UCSD-AML1 (cell line): ENCODE data around the gene SRP14.

Experiments
- DNase-seq: peaks from one replicate; lab custom pipeline; 2025; ENCODE audit not compliant: unreplicated experiment; lab: John Stamatoyannopoulos, UW

The SRP14 gene

DNA sequence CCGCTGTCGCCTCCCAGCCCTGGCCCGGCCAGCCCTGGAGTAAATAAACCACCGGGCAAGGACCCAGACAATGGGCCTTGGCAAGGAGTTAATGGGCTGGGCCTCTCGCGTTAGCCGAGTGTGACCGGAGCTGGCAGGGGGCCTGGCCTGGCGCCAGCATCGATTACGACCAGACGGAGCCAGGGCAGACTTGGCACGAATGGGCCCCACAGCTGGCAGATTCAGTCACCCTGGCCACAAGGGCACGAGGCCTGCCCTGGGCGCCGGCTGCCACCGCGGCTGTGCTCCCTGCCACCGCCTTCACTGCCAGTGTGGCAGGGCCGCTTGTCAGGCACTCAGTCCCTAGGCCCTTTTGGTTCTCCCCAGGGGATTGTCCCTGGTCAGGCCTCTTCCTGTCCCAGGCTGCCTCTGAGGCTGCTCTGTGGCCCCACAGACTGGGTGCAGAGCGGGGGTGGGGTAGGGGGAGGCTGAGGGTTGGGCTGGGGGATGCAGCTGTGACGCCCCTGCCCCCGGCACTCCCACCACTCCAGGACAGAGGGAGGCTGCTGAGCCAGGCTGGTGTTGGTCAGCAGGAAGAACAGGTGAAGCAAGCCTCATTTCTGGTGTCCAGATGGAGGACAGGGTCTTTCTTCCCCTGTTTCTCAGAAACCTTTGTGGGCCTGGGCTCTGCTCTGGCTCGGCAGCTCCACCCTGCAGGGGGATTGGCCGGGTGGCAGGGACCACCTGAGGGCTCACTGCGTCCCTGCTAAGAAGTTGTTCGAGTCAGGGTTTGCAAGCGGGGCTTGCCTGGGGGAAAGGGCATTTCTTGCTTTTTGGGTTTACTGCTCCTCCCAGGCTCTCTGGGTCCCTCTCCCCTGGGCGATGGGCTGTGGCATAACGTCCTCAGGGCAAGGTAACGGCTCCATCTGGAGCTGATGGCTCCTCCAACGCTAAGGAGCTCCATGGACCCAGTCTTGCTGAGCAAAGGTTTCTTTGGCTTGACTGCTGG is 30.5 kb upstream of the SRP14 start:
- no peak for DNase-seq

DNA sequence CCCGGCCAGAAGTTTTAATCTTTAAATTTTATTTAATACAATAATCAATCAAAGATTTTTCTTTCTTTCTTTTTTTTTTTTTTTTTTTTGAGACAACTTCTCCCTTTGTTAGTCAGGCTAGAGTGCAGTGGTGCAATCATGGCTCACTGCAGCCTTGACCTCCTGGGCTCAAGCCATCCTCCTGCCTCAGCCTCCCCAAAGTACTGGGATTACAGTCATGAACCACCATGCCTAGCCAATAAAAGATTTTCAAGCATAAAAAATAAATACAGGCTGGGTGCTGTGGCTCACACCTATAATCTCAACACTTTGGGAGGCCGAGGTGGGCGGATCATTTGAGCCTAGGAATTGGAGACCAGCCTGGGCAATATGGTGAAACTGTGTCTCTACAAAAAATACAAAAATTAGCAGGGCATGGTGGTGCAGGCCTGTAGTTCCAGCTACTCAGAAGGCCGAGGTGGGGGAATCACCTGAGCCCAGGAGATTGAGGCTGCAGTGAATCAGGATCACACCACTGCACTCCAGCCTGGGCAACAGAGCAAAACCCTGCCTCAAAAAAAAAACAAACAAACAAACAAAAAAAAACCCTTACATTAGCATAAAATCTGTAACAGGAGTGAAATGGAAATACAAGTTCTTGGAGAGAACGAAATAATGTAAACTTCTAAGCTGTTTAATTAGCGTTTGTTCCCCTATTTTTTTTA is 29.1 kb upstream of the SRP14 start:
- DNase-seq: no peak

GRCh38 chr15:40066589-40066988 is 27.6 kb upstream of the SRP14 start:
- no peak for DNase-seq

- no peak for DNase-seq
Measured at GRCh38 chr15:40065166-40065565, 26.2 kb upstream of the SRP14 start.

- no peak for DNase-seq
Measured at GRCh38 chr15:40064231-40064894, 25.4 kb upstream of the SRP14 start.

DNA sequence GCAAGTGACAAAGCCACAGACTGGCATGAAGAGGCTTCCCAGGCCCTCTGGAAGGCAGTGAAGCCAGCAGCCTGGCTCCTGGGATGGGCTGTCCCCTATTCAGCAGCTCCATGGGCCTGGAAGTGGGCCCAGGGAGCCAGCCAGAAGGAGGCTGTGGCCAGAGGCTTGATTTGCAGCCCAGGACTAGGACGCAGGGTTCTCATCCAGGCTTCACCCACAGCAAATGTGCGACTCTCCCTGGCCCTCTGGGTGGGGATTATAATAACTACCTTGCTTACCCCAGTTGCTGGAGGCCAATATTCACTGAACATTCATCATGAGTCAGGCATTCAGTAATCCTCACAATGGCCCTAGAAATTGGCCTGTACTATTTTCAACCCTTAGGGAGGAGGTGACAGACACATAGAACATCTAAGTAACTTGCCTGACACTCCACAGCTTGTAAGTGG is 24.6 kb upstream of the SRP14 start:
- no peak for DNase-seq

DNA sequence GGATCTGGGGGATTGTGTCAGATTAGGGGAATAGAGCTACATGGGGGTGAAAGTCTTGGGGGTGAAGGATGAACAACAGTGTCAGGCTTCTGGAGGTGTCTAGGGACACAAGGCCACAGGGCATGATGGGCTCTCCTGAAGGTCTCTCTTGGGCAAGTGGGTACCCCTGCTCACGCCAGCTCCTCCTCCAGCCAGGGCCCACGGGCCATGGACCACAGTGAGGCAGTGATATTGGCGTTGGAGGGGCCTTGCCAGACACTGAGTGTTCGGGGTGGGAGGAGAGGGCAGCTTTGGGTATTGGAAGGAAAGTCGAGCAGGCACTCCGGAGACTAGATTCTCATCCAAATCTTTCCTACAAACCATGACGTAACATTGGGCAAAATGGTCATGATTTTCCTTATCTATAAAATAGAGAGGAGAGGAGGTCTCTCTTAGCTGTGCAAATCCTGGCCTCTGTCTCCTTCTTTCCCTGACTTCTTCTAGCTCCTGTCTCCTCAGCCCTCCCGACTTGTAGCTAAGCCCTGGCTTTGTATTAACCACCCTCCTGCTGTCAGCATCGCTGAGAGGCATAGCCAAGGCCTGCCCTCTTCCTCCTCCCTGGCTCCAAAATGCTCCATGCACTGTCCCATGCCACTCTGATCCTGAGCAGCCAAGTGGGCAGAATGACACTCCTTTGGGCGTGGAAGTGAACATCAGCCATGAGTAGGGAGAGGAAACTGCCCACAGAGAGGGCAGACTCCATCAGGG is 24.0 kb upstream of the SRP14 start:
- DNase-seq: no peak

DNA sequence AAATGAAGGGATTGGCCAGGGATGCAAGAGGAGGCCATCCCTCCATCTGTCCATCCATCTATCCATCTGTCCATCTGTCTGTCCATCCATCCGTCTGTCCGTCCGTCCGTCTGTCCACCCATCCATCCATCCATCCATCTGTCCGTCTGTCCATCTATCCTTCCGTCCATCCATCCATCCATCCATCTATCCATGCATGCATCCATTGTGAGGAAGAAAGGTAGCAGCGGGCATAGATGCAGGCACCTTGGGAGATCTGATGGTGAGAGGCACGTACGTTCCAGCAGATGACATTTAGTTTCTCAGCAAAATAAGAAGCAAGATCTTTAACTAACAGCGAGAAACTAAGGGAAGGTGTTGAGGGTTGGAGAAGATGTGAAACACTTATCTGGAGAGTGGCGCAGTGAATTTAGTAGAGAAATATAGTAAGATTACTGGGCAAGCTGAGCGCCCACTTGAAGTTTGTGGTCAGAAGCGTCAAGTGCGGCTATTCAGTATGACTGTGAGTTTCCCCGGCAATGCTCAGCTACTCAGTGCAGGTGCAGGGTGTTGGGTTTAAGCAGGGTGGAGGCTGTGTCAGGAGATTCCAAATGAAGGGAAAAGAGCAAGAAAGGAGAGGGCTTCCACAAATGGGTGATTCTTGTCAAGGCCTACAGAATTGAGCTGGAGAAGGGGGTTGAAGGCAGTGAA is 22.4 kb upstream of the SRP14 start:
- DNase-seq: no peak

- no peak for DNase-seq
Measured at GRCh38 chr15:40060236-40060961, 21.4 kb upstream of the SRP14 start.

- DNase-seq: no peak
Measured at GRCh38 chr15:40059821-40060220, 20.8 kb upstream of the SRP14 start.

DNA sequence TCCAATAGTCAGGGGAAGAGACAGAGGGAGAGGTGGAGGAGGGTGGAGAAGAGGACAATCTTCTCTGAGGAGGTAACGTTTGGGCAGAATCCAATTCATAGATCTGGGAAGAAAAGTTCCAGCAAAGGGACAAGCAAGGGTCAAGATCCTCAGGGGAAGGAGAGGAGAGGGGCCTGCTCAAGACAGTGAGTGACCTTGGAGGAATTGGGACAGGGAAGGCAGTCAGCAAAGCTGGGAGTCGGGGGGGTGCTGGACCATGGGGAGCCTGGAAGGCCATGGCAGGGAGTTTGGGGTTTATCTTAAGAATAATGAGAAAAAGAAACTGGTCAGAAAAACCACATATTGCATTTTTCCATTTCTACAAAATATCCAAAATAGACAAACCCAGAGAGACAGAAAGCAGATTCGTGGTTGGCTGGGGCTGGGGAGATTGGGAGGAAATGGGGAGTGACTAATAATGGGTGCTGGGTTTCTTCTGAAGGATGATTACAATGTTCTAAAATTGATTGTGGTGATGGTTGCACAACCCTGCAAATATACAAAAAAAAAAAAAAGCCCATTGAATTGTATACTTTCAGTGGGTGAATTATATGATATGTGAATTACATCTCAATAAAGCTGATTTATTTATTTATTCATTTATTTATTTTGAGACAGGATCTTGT is 19.6 kb upstream of the SRP14 start:
- DNase-seq: peak; percentile 38

DNA sequence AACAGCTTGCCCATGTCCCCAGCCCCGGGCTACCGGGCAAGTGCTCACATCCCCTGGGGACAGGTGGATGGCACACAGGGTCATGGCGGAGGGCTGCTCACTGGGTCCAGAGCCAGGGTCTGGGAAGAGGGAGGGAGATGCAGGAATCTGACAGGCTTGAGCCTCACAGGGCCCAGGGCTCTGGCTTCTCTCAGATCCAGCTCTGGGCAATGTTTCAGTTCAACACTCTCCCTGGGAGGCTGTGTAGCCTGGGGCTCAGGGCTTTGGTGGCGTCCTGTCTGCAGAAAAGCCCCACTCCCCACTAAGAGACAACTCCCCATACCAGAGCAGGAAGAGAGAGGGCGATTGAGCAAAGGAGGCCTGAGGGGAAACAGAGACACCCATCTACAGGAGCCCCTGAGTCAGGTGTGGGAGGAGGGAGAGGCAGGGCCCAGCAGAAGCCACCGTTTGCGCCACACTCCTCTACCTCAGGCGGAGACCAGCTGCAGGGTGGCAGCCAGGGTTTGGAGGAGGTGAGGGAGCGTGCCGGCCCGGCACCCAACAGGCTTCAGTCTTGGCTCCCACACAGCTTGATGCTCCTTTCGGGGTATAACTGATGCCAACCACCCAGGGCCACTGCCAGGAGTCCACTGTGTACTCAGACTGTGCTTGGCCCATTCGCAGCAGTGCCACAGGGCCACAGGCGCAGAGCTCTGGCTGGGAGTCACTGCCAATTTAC is 16.8 kb upstream of the SRP14 start:
- no peak for DNase-seq

DNA sequence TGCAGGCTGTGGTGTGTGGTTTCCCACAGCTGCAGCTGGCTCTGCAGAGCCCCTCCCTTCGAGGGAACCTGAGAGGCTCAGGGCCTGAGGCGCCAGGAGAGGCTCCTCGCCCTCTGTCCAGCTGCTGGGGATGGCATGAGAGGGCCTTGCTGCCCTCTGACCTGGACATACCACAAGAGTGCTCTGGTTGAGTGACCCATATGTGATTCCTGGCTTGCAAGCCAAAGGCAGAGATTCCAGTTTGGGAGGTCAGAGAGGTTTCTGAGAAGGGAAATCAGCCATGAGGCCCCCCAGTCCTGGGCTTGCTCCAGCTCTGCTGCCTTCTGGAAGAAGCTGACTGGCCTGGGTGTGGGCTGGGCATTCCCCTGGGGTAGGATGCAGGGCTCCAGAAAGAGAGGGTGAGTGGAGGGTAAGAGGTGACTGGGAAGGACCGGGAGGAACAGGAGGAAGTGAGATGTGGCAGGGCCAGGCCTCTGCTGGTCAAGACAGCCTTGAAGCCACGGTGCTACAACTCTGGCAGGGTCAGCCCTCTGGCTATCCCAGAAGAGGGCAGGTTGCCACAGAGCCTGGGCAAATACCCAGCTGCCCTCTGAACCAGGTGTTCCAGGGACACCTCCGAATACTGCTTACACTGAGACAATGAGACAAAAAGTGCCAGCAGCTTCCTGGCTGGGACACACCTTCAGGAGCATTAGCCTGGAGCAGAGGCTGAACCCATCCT is 16.0 kb upstream of the SRP14 start:
- DNase-seq: peak; percentile 39

GRCh38 chr15:40054605-40054854 is 15.5 kb upstream of the SRP14 start:
- no peak for DNase-seq

DNA sequence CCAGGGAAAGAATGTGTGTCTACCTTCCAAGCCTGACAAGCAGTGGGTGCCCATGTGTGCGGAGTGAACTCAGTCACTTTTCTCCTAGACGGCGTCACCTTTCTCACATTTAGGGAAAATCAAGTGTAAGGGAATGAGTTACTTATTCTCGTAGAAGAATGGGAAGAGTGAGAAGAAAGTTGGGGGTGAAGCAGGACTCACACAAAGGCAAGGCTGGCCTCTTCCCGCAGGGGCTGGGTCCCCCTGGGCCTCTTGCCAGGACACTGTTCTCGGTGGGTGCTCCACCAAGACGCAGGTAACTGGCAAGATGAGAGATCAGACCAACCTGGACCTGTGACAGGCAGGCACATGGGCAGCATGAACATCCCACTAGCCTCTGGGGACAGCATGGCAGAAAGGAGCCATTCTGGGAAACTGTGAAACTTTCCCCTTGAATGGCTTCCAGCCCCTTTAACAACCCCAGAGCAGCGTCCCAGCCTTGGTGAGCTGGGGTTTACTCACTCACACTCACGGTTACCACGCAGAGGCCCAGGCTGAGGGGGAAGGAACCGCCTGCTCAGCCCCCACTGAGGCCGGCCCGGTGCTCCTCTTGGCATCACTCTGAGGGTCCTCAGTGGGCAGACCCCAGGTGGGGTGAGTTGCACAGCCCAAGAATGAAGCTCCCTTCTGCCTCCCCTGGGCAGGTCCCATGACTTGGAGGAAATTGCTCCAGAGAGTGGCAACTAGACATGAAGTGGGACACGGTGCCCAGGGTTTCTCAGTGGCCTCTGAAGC is 15.0 kb upstream of the SRP14 start:
- DNase-seq: no peak

- DNase-seq: no peak
Measured at GRCh38 chr15:40053079-40053830, 14.3 kb upstream of the SRP14 start.

- no peak for DNase-seq
Measured at GRCh38 chr15:40052604-40053003, 13.6 kb upstream of the SRP14 start.
